ENCODE results near the gene FANCI.
"Not testable (repeated sequence)": the region's sequence is repeated elsewhere in the genome, so short reads cannot be mapped to it uniquely, and the experiment has no call there.

The FANCI gene

DNA sequence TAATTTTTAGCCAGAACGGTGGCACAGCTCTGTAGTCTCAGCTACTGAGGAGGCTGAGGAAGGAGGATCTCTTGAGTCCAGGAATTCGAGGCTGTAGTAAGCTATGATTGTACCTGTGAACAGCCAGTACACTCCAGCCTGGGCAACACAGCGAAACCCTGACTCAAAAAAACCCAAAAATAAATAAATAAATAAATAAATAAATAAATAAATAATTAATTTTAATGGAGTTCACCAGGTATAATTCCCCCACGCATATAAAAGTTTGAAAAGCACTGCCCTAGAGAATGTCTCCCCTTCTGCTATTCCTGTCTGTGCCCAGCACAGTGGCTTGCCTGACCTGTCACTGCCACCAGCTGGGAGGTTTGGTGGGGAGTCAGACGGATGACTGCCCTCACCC, 18.2 kb upstream of the FANCI start:
- Histone ChIP-seq H3K4me1 (ENCODE audit: control insufficient read depth in 1 of 2, insufficient read depth in 2 of 2, low read length in 2 of 2) (no peaks in the 10 kb centered on the region), H3K36me3 (ENCODE audit: control insufficient read depth in 1 of 2, insufficient read depth in 2 of 2, low read length in 2 of 2) (no peaks in the 10 kb centered on the region), H3K27me3 (ENCODE audit: low read depth, low read length) (no peaks in the 10 kb centered on the region), H3K4me3 (ENCODE audit: low read depth in 1 of 2, low read length in 2 of 2) (no peak overlapping the region), H3K9me3 (ENCODE audit: control insufficient read depth in 1 of 2, low read length in 2 of 2) (no peaks in the 10 kb centered on the region), H3K27ac (ENCODE audit: low read length) (no peak overlapping the region)

DNA sequence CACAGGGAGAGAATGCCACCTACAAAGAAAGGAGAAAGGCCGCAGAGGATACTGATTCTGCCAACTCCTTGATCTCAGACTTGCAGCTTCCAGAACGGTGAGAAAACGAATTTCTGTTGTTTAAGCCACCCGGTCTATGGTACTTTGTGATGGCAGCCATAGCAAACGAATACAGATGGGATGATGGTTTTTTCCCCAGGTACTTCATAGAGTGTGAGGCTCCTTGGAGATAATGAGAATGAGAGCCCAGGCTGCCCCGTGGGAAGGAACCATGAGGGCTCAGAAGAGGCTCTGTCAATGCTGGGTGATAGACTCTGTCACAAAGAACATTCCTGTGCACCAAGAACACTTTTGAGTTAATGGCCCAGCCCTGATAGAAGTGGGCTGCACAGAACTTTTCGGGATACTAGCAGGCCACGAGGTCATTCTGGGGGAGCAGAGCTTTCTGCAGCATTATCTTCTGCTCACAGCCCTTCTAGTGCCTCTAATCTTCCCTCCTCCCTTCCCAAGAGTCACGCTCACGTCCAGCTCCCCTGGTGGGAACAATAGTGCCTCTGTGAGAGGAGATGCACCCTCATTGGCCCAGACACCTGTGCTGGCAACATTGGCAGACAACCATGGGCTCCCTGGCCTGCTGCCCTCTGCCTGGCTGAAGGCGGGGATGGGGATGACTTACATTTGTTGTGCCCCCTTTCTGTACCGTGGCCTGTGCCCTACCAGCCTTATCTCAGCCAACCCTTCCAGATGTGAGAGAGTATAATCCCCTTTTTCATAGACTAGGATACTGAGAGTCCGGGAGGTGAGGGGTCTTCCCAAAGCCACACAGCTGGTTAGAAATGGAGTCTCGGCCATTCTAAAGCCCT, 17.2 kb upstream of the FANCI start:
- H3K9me3 ChIP-seq (ENCODE audit: control insufficient read depth in 1 of 2, low read length in 2 of 2): no peaks in the 10 kb centered on the region
- no peak overlapping the region for H3K27ac ChIP-seq (ENCODE audit: low read length)
- H3K27me3 ChIP-seq (ENCODE audit: low read depth, low read length): no peaks in the 10 kb centered on the region
- H3K4me1 ChIP-seq (ENCODE audit: control insufficient read depth in 1 of 2, insufficient read depth in 2 of 2, low read length in 2 of 2): no peaks in the 10 kb centered on the region
- no peak overlapping the region for H3K4me3 ChIP-seq (ENCODE audit: low read depth in 1 of 2, low read length in 2 of 2)
- H3K36me3 ChIP-seq (ENCODE audit: control insufficient read depth in 1 of 2, insufficient read depth in 2 of 2, low read length in 2 of 2): no peaks in the 10 kb centered on the region

DNA sequence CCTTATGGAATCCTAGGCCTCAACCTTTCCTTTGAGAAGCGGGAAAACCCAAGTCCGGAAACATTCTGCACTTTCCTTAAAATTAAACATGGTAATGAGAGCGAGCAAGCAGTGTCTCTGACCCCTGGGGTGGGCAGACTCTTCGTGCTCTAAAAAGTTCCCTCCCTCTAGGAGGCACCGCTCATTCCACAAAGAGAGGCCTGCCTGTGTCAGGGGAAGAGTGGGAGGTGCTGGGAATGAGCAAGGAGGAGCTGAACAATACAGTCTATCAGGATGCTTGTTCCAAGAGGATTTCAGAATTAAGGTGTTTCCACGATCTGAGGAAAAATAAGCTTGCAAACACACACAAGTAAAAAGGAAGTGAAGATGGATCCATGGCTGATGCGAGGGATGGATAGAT, 16.4 kb upstream of the FANCI start:
- no peak overlapping the region for H3K4me3 ChIP-seq (ENCODE audit: low read depth in 1 of 2, low read length in 2 of 2)
- H3K36me3 ChIP-seq (ENCODE audit: control insufficient read depth in 1 of 2, insufficient read depth in 2 of 2, low read length in 2 of 2): no peaks in the 10 kb centered on the region
- H3K27me3 ChIP-seq (ENCODE audit: low read depth, low read length): no peaks in the 10 kb centered on the region
- no peaks in the 10 kb centered on the region for H3K9me3 ChIP-seq (ENCODE audit: control insufficient read depth in 1 of 2, low read length in 2 of 2)
- no peaks in the 10 kb centered on the region for H3K4me1 ChIP-seq (ENCODE audit: control insufficient read depth in 1 of 2, insufficient read depth in 2 of 2, low read length in 2 of 2)
- no peak overlapping the region for H3K27ac ChIP-seq (ENCODE audit: low read length)

DNA sequence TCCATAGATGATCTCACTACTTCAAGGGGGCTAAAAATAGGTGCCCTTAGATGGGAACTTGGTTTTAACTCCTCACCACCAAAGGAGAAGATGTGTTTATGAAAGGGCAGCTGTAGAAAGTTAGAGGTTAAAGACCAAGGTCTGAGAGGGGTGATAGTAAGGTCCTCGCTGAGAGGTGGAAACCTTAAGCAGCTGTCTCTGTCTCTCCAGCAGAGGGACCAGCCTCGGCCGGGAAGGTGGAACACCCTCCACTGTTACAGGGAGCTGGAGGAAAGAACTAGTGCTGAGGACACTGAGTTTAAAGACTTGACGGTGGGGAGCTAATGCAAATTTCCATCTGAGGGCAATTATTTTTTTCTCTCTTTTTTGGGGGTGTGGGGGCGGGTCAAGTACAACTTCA, 13.5 kb upstream of the FANCI start:
- H3K27ac ChIP-seq (ENCODE audit: low read length): no peak overlapping the region
- H3K36me3 ChIP-seq (ENCODE audit: control insufficient read depth in 1 of 2, insufficient read depth in 2 of 2, low read length in 2 of 2): no peaks in the 10 kb centered on the region
- H3K27me3 ChIP-seq (ENCODE audit: low read depth, low read length): no peaks in the 10 kb centered on the region
- H3K4me1 ChIP-seq (ENCODE audit: control insufficient read depth in 1 of 2, insufficient read depth in 2 of 2, low read length in 2 of 2): no peaks in the 10 kb centered on the region
- no peaks in the 10 kb centered on the region for H3K9me3 ChIP-seq (ENCODE audit: control insufficient read depth in 1 of 2, low read length in 2 of 2)
- no peak overlapping the region for H3K4me3 ChIP-seq (ENCODE audit: low read depth in 1 of 2, low read length in 2 of 2)

DNA sequence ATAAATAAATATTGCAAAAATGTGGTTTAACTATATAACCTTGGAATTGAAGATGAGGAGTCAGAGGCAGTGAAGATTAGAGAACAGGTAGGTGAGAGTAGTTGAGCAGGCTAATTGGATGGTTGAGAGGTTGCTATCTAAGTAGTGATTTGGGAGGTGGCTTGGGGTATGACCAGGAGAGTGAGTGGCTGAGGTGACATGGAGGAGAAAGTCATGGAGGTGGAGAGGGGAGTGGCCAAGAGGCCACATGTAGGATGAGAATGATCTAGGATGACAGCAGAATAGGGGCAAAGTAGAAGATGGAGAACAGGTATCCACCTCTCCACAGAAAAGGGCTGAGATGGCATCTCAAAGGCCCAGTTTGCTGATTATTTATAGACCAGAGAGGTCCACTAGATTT, 11.9 kb upstream of the FANCI start:
- Histone ChIP-seq H3K36me3 (ENCODE audit: control insufficient read depth in 1 of 2, insufficient read depth in 2 of 2, low read length in 2 of 2) (no peaks in the 10 kb centered on the region), H3K4me3 (ENCODE audit: low read depth in 1 of 2, low read length in 2 of 2) (no peak overlapping the region)

DNA sequence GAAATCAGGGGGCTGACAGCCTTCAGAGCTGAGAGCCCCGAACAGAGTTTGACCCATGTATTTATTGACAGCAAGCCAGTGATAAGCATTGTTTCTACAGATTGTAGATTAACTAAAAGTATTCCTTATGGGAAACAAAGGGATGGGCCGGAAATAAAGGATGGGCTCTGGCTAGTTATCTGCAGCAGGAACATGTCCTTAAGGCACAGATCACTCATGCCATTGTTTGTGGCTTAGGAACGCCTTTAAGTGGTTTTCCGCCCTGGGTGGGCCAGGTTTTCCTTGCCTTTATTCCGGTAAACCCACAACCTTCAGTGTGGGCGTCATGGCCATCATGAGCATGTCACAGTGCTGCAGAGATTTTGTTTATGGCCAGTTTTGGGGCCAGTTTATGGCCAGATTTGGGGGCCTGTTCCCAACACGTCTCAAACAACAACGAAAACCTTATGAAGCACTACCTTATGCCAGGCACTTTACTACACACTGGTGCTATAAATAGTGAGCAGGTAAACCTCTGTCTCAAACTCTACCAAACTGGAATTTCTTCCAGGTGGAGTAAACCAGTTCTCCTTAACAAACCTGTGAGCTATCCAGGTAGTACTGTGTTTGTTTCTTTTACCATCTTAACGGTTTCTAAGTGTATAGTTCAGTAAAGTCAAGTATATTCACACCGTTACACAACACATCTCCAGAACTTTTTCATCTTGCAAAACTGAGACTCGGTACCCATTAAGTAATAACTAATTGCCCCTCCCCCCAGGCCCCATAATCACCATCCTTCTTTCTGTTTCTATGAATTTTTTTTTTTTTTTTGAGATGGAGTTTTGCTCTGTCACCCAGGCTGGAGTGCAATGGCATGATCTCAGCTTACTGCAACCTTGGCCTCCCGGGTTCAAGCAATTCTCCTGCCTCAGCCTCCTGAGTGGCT, 3.6 kb upstream of the FANCI start:
- not testable (repeated sequence) for H3K27ac ChIP-seq (ENCODE audit: low read length)

More for the DNA sequence above, 11.9 kb upstream of the FANCI start:
- Histone ChIP-seq H3K27me3 (ENCODE audit: low read depth, low read length) (no peaks in the 10 kb centered on the region), H3K9me3 (ENCODE audit: control insufficient read depth in 1 of 2, low read length in 2 of 2) (no peaks in the 10 kb centered on the region), H3K27ac (ENCODE audit: low read length) (no peak overlapping the region), H3K4me1 (ENCODE audit: control insufficient read depth in 1 of 2, insufficient read depth in 2 of 2, low read length in 2 of 2) (no peaks in the 10 kb centered on the region)

DNA sequence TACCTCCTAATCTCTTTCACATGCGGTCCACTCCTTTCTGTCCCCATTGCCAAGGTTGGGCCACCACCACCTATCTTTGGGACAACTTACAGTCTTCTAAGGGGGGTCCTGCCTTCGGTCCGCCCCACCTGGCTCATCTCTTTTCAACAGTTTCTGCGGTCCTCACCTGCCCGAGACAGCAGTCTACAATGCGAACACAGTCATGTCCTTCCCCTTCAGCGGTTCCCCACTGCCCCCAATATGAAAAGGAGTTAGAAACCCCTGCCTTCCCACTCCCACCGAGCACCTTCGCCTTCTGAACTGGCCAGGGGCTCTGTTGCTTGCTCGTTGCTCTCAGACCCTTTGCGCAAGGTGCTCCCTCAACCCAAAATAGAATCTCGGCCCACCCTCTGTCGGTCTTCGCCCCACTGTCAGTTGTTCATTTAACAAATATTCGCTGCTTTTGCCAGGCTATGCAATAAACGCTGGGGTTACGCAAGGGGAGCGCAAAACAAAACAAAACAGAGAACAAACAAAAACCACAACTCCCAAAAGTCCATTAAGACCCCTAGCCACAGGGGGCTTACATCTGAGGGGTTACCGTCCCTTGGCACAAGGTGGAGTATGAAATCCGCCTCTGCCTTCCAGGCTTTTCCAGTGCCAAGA, 611 bp upstream of the FANCI start:
- Histone ChIP-seq H3K27me3 (ENCODE audit: low read depth, low read length) (no peaks in the 10 kb centered on the region), H3K27ac (ENCODE audit: low read length) (peak overlapping the region; percentile 63), H3K4me1 (ENCODE audit: control insufficient read depth in 1 of 2, insufficient read depth in 2 of 2, low read length in 2 of 2) (peaks cover 5 to 8% of the 10 kb centered on the region in 2 donors), H3K9me3 (ENCODE audit: control insufficient read depth in 1 of 2, low read length in 2 of 2) (no peaks in the 10 kb centered on the region), H3K36me3 (ENCODE audit: control insufficient read depth in 1 of 2, insufficient read depth in 2 of 2, low read length in 2 of 2) (no peaks in the 10 kb centered on the region), H3K4me3 (ENCODE audit: low read depth in 1 of 2, low read length in 2 of 2) (peak overlapping the region; percentile 86 to 94)

More for the DNA sequence above, 3.6 kb upstream of the FANCI start:
- H3K9me3 ChIP-seq (ENCODE audit: control insufficient read depth in 1 of 2, low read length in 2 of 2); H3K4me1 ChIP-seq (ENCODE audit: control insufficient read depth in 1 of 2, insufficient read depth in 2 of 2, low read length in 2 of 2); H3K4me3 ChIP-seq (ENCODE audit: low read depth in 1 of 2, low read length in 2 of 2); H3K27me3 ChIP-seq (ENCODE audit: low read depth, low read length); H3K36me3 ChIP-seq (ENCODE audit: control insufficient read depth in 1 of 2, insufficient read depth in 2 of 2, low read length in 2 of 2): not testable (repeated sequence)

DNA sequence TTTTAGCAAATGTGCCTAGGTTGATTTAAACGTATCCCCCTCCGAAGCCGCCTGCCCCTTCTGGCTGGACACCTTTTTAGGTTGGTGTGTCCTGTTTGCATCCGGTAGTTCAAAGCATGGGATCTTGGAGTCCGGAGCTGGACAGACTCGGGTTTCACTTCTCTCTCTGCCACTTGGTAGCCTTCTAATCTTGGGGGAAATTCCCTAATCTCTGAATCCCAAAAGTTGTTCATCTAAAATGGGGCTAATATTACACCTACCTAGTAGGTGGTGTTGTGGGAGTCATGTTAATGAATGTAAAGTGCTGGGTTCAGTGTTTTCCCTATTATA, 760 bp downstream of the FANCI start:
- Histone ChIP-seq H3K4me1 (ENCODE audit: control insufficient read depth in 1 of 2, insufficient read depth in 2 of 2, low read length in 2 of 2) (peaks cover 5 to 8% of the 10 kb centered on the region in 2 donors), H3K9me3 (ENCODE audit: control insufficient read depth in 1 of 2, low read length in 2 of 2) (no peaks in the 10 kb centered on the region), H3K4me3 (ENCODE audit: low read depth in 1 of 2, low read length in 2 of 2) (peak overlapping the region; percentile 86 to 94), H3K36me3 (ENCODE audit: control insufficient read depth in 1 of 2, insufficient read depth in 2 of 2, low read length in 2 of 2) (no peaks in the 10 kb centered on the region), H3K27ac (ENCODE audit: low read length) (peak overlapping the region; percentile 20), H3K27me3 (ENCODE audit: low read depth, low read length) (no peaks in the 10 kb centered on the region)

DNA sequence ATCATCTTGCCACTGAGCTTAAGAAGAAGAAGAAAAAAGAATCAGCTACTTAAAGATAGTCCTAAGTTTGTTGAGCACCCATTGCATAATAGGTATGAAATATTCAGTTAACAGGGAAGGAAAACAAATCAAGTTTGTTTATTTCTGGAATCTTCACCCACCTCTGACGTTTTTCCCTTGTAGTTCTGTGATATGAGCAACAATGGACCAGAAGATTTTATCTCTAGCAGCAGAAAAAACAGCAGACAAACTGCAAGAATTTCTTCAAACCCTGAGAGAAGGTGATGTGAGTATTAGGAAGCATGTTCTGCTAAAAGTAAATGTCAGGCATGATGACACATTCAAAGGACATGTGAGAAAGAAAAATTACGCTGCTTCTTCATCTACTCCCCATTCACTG, 3.7 kb downstream of the FANCI start:
- no peaks in the 10 kb centered on the region for H3K27me3 ChIP-seq (ENCODE audit: low read depth, low read length)
- no peak overlapping the region for H3K27ac ChIP-seq (ENCODE audit: low read length)
- peaks cover 5 to 8% of the 10 kb centered on the region in 2 donors for H3K4me1 ChIP-seq (ENCODE audit: control insufficient read depth in 1 of 2, insufficient read depth in 2 of 2, low read length in 2 of 2)
- H3K9me3 ChIP-seq (ENCODE audit: control insufficient read depth in 1 of 2, low read length in 2 of 2): no peaks in the 10 kb centered on the region
- H3K36me3 ChIP-seq (ENCODE audit: control insufficient read depth in 1 of 2, insufficient read depth in 2 of 2, low read length in 2 of 2): no peaks in the 10 kb centered on the region
- no peak overlapping the region for H3K4me3 ChIP-seq (ENCODE audit: low read depth in 1 of 2, low read length in 2 of 2)

DNA sequence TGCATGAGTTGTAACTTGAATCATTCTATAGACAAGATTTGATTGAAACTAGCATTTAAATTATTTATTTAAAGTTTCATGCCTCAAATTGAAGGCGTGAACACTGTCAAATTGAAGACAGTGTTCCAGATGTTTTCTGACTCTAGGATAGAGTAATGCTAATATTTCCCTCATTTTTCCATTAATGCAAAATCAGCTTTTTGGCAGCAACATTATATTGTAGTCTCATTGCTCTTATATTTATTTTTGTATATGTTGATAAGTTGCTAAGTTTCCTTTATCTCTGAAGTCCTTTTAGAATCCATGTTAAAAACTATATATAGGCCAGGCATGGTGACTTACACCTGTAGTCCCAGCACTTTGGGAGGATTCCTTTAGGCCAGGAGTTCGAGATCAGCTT, 4.8 kb downstream of the FANCI start:
- peaks cover 5 to 8% of the 10 kb centered on the region in 2 donors for H3K4me1 ChIP-seq (ENCODE audit: control insufficient read depth in 1 of 2, insufficient read depth in 2 of 2, low read length in 2 of 2)
- H3K9me3 ChIP-seq (ENCODE audit: control insufficient read depth in 1 of 2, low read length in 2 of 2): no peaks in the 10 kb centered on the region
- no peaks in the 10 kb centered on the region for H3K36me3 ChIP-seq (ENCODE audit: control insufficient read depth in 1 of 2, insufficient read depth in 2 of 2, low read length in 2 of 2)
- H3K4me3 ChIP-seq (ENCODE audit: low read depth in 1 of 2, low read length in 2 of 2): no peak overlapping the region
- no peaks in the 10 kb centered on the region for H3K27me3 ChIP-seq (ENCODE audit: low read depth, low read length)
- H3K27ac ChIP-seq (ENCODE audit: low read length): no peak overlapping the region

DNA sequence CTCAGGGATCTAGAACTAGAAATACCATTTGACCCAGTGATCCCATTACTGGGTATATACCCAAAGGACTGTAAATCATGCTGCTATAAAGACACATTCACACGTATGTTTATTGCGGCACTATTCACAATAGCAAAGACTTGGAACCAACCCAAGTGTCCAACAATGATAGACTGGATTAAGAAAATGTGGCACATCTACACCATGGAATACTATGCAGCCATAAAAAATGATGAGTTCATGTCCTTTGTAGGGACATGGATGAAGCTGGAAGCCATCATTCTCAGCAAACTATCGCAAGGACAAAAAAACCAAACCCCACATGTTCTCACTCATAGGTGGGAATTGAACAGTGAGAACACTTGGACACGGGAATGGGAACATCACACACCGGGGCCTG, 6.4 kb downstream of the FANCI start:
- not testable (repeated sequence) for H3K9me3 ChIP-seq (ENCODE audit: control insufficient read depth in 1 of 2, low read length in 2 of 2); H3K27me3 ChIP-seq (ENCODE audit: low read depth, low read length); H3K4me1 ChIP-seq (ENCODE audit: control insufficient read depth in 1 of 2, insufficient read depth in 2 of 2, low read length in 2 of 2); H3K4me3 ChIP-seq (ENCODE audit: low read depth in 1 of 2, low read length in 2 of 2); H3K36me3 ChIP-seq (ENCODE audit: control insufficient read depth in 1 of 2, insufficient read depth in 2 of 2, low read length in 2 of 2); H3K27ac ChIP-seq (ENCODE audit: low read length)
